HepG2 (cell line): ENCODE results near the gene KIF15. TPM values are rescaled to one million over a fixed set of nuclear protein-coding genes. Genes with fewer than 3 reads are reported as not detected.

Experiments
- ADNP ChIP-seq: sonication (generic); formaldehyde crosslinking; IDR thresholded peaks from 2 replicates; pipeline ENCODE4 v1.4.0; 2020; ENCODE audit warnings: missing genetic modification reagents
- ATM ChIP-seq: fragments of 450-650 bp; IDR thresholded peaks from 2 replicates; pipeline ENCODE4 v1.7.1; 2017; ENCODE audit warnings: mild to moderate bottlenecking, borderline replicate concordance
- CBX2 ChIP-seq, 2 experiments: fragments of 200-600 bp in 1 of 2; sonication (generic); formaldehyde crosslinking in 1 of 2; IDR thresholded peaks; 2 replicates each; pipeline versions ENCODE4 v1.7.0 to v1.8.1; 2018 to 2022; ENCODE audit warnings: low read depth in 2 of 2, low read length in 1 of 2, mild to moderate bottlenecking in 1 of 2, missing genetic modification reagents in 1 of 2
- CHD4 ChIP-seq: fragments of 200-600 bp; sonication (generic); IDR thresholded peaks from 2 replicates; pipeline ENCODE4 v1.7.0; 2017; ENCODE audit warnings: mild to moderate bottlenecking, low read length, borderline replicate concordance
- CTCF ChIP-seq: sonication (generic); formaldehyde crosslinking; IDR thresholded peaks from 2 replicates; pipeline ENCODE4 v1.5.0; 2020; ENCODE audit warnings: mild to moderate bottlenecking, missing genetic modification reagents, moderate library complexity
- FOXM1 ChIP-seq: sonication (generic); formaldehyde crosslinking; IDR thresholded peaks from 2 replicates; pipeline ENCODE4 v1.5.0; 2020; ENCODE audit warnings: missing genetic modification reagents
- HDAC1 ChIP-seq: sonication (generic); formaldehyde crosslinking; IDR thresholded peaks from 2 replicates; pipeline ENCODE4 v1.5.1; 2020; ENCODE audit warnings: mild to moderate bottlenecking, missing genetic modification reagents
- MTF1 ChIP-seq: sonication (generic); formaldehyde crosslinking; IDR thresholded peaks from 2 replicates; pipeline ENCODE4 v1.5.0; 2020; ENCODE audit warnings: missing genetic modification reagents
- NFE2 ChIP-seq: sonication (generic); formaldehyde crosslinking; IDR thresholded peaks from 2 replicates; pipeline ENCODE4 v1.4.0; 2020; ENCODE audit warnings: missing genetic modification reagents
- PPARG ChIP-seq: conservative IDR thresholded peaks from 2 replicates; pipeline ENCODE4 v1.6.1; 2016; ENCODE audit warnings: missing biosample characterization, missing genetic modification reagents
- RFXAP ChIP-seq: sonication (generic); formaldehyde crosslinking; IDR thresholded peaks from 2 replicates; pipeline ENCODE4 v1.4.0; 2020; ENCODE audit warnings: missing genetic modification reagents, borderline replicate concordance
- SAFB2 ChIP-seq: sonication (generic); formaldehyde crosslinking; IDR thresholded peaks from 2 replicates; pipeline ENCODE4 v1.5.1; 2020; ENCODE audit warnings: missing genetic modification reagents, low read depth, mild to moderate bottlenecking, borderline replicate concordance
- SNAPC2 ChIP-seq: sonication (generic); formaldehyde crosslinking; IDR thresholded peaks from 2 replicates; pipeline ENCODE4 v1.8.1; 2022; ENCODE audit warnings: mild to moderate bottlenecking, missing genetic modification reagents
- TAF1 ChIP-seq: sonication (generic); formaldehyde crosslinking; IDR thresholded peaks from 2 replicates; pipeline ENCODE4 v1.4.0; 2020; ENCODE audit warnings: missing genetic modification reagents
- TOE1 ChIP-seq: sonication (generic); formaldehyde crosslinking; IDR thresholded peaks from 2 replicates; pipeline ENCODE4 v1.4.0; 2020; ENCODE audit warnings: mild to moderate bottlenecking, missing genetic modification reagents
- ZBTB14 ChIP-seq: sonication (generic); formaldehyde crosslinking; IDR thresholded peaks from 2 replicates; pipeline ENCODE4 v1.4.0; 2020; ENCODE audit warnings: missing genetic modification reagents
- ZFP37 ChIP-seq: sonication (generic); formaldehyde crosslinking; IDR thresholded peaks from 2 replicates; pipeline ENCODE4 v1.4.0; 2020; ENCODE audit warnings: missing genetic modification reagents, borderline replicate concordance
- ZHX1 ChIP-seq: sonication (generic); formaldehyde crosslinking; IDR thresholded peaks from 2 replicates; pipeline ENCODE4 v1.8.1; 2022; ENCODE audit warnings: low read depth, mild to moderate bottlenecking, missing genetic modification reagents
- ZMAT3 ChIP-seq: sonication (generic); formaldehyde crosslinking; conservative IDR thresholded peaks from 2 replicates; pipeline ENCODE4 v1.7.0; 2021; ENCODE audit warnings: missing genetic modification reagents
- ZNF136 ChIP-seq: sonication (generic); formaldehyde crosslinking; IDR thresholded peaks from 2 replicates; pipeline ENCODE4 v1.8.1; 2022; ENCODE audit warnings: low read depth, mild to moderate bottlenecking, moderate library complexity, missing genetic modification reagents
- ZNF513 ChIP-seq: sonication (generic); formaldehyde crosslinking; conservative IDR thresholded peaks from 2 replicates; pipeline ENCODE4 v1.5.0; 2020; ENCODE audit warnings: missing genetic modification reagents
- ZNF749 ChIP-seq: sonication (generic); formaldehyde crosslinking; IDR thresholded peaks from 2 replicates; pipeline ENCODE4 v1.8.0; 2022; ENCODE audit warnings: mild to moderate bottlenecking, missing genetic modification reagents, moderate library complexity, borderline replicate concordance
- polyA plus RNA-seq, 8 experiments: library from polyadenylated mRNA; depleted of rRNA in 3 of 8; stranded (reverse) in 7 of 8; unstranded in 1 of 8; fragments of >200 nt; fragmentation: Illumina TruSeq in 4 of 8; extraction: Trizol in 4 of 8; gene quantifications; 2 replicates each; pipeline versions ENCODE4 v1.2.1 to v1.2.3, GENCODE V29; 2011 to 2016; ENCODE audit warnings: low read depth in 4 of 8, missing spikeins in 1 of 8, mixed read lengths in 1 of 8; ENCODE audit not compliant: insufficient read depth in 1 of 8
- total RNA-seq, 5 experiments: library from RNA; depleted of rRNA; stranded (reverse); fragments of >200 nt; fragmentation: Illumina TruSeq; extraction: Trizol; gene quantifications; 2 replicates each; pipeline ENCODE4 v1.2.3, GENCODE V29; 2016; ENCODE audit warnings: low read depth in 1 of 5

KIF15 gene
- total and polyA plus RNA-seq, 2 of the 13 experiments (the other 11 are each of a cell fraction or from before 2014, with no cell fraction given), result 4.8 to 33.8 TPM

GRCh38 chr3:44729384-44729910 is 32.1 kb upstream of the KIF15 start, which contains the start of gene ZNF501 (continued):
- TF ChIP-seq PPARG (CRISPR knock-in tag) (peak; percentile 44; the same call in 1 of the 2 replicates), CTCF (CRISPR knock-in tag) (peak; percentile 14; the same call in 1 of the 2 replicates), SNAPC2 (CRISPR knock-in tag) (peak; percentile 54; the same call in 1 of the 2 replicates), ZNF513 (CRISPR knock-in tag) (no peak), TAF1 (peak; percentile 85), RFXAP (CRISPR knock-in tag) (peak; percentile 92), HDAC1 (CRISPR knock-in tag) (peak; percentile 93), CBX2 (IDR thresholded peaks at IDR 0.05; ENCODE audit: low read depth, low read length) (no peak), CBX2 (CRISPR knock-in tag; IDR thresholded peaks at IDR 0.05; ENCODE audit: low read depth) (no peak), ZNF749 (CRISPR knock-in tag) (no peak), NFE2 (CRISPR knock-in tag) (0 out of 2 replicates have a peak, but pooled peaks have one; percentile 23), ZBTB14 (CRISPR knock-in tag) (no peak; the same call in 1 of the 2 replicates), ATM (no peak), TOE1 (CRISPR knock-in tag) (peak; percentile 54; the same call in 1 of the 2 replicates), MTF1 (CRISPR knock-in tag) (no peak), ZFP37 (0 out of 2 replicates have a peak, but pooled peaks have one; percentile 25), ADNP (0 out of 2 replicates have a peak, but pooled peaks have one; percentile 28), CHD4 (no peak), ZHX1 (CRISPR knock-in tag) (peak; percentile 82), FOXM1 (no peak), ZNF136 (no peak), ZMAT3 (CRISPR knock-in tag) (no peak; the same call in 1 of the 2 replicates), SAFB2 (CRISPR knock-in tag) (peak; percentile 84; the same call in 1 of the 2 replicates)
